Mesenchymal stem cell (in vitro differentiated cells and primary cell): ENCODE measurements around the gene STX3.

Source experiments
- DNase-seq: peaks from one replicate; pipeline ENCODE4 v3.0.0-alpha.2; 2013
- H2AFZ ChIP-seq: one replicate; pipeline ENCODE4 v1.6.1; 2013; ENCODE audit warnings: low read depth, mild to moderate bottlenecking, control low read depth, inconsistent platforms, low read length, moderate library complexity
- H2AK5ac ChIP-seq: 2 replicates; pipeline ENCODE4 v1.6.1; 2013; ENCODE audit warnings: low read length, moderate library complexity, mild to moderate bottlenecking, inconsistent platforms; ENCODE audit not compliant: severe bottlenecking
- H2BK120ac ChIP-seq: one replicate; pipeline ENCODE4 v1.6.1; 2013; ENCODE audit warnings: low read depth, mild to moderate bottlenecking, inconsistent platforms, low read length, moderate library complexity
- H2BK12ac ChIP-seq, 2 experiments: one replicate each; pipeline ENCODE4 v1.6.1; 2013; ENCODE audit warnings: inconsistent platforms in 2 of 2, low read length in 2 of 2, mild to moderate bottlenecking in 2 of 2, moderate library complexity in 2 of 2, control low read depth in 1 of 2
- H2BK15ac ChIP-seq: one replicate; pipeline ENCODE4 v1.6.1; 2013; ENCODE audit warnings: mild to moderate bottlenecking, low read depth, inconsistent platforms; ENCODE audit not compliant: poor library complexity, severe bottlenecking
- H2BK5ac ChIP-seq: 2 replicates; pipeline ENCODE4 v1.6.1; 2013; ENCODE audit warnings: low read depth, mild to moderate bottlenecking, low read length, control low read depth, inconsistent platforms; ENCODE audit not compliant: poor library complexity, severe bottlenecking
- H3K14ac ChIP-seq, 2 experiments: one replicate each; pipeline ENCODE4 v1.6.1; 2013; ENCODE audit warnings: inconsistent platforms in 2 of 2, low read length in 2 of 2, control low read depth in 1 of 2, mild to moderate bottlenecking in 1 of 2, moderate library complexity in 1 of 2
- H3K18ac ChIP-seq, 2 experiments: one replicate each; pipeline ENCODE4 v1.6.1; 2013; ENCODE audit warnings: inconsistent platforms in 2 of 2, low read length in 2 of 2, control low read depth in 1 of 2, low read depth in 1 of 2, mild to moderate bottlenecking in 1 of 2
- H3K23ac ChIP-seq, 2 experiments: one replicate each; pipeline ENCODE4 v1.6.1; 2013; ENCODE audit warnings: inconsistent platforms in 2 of 2, low read length in 2 of 2, mild to moderate bottlenecking in 2 of 2, moderate library complexity in 2 of 2, control low read depth in 1 of 2
- H3K27ac ChIP-seq: 2 replicates; pipeline ENCODE4 v1.5.1; 2013; ENCODE audit warnings: mild to moderate bottlenecking, moderate library complexity, low read length, control low read depth, inconsistent platforms; ENCODE audit not compliant: poor library complexity, severe bottlenecking
- H3K27me3 ChIP-seq, 2 experiments: 2 replicates each; pipeline versions ENCODE4 v1.6.1 to v1.7.0; 2013; ENCODE audit warnings: low read length in 2 of 2, mild to moderate bottlenecking in 2 of 2, moderate library complexity in 2 of 2, control low read depth in 1 of 2, inconsistent platforms in 1 of 2; ENCODE audit not compliant: control insufficient read depth in 1 of 2, insufficient read depth in 1 of 2
- H3K36me3 ChIP-seq, 2 experiments: 2 replicates each; pipeline versions ENCODE4 v1.6.1 to v1.7.0; 2013; ENCODE audit warnings: low read length in 2 of 2, control low read depth in 1 of 2, inconsistent platforms in 1 of 2, low read depth in 1 of 2, mild to moderate bottlenecking in 1 of 2; ENCODE audit not compliant: insufficient read depth in 2 of 2, control insufficient read depth in 1 of 2
- H3K4ac ChIP-seq, 2 experiments: one replicate each; pipeline ENCODE4 v1.6.1; 2013; ENCODE audit warnings: inconsistent platforms in 2 of 2, low read length in 2 of 2, mild to moderate bottlenecking in 2 of 2, moderate library complexity in 2 of 2, control low read depth in 1 of 2, low read depth in 1 of 2
- H3K4me1 ChIP-seq: 2 replicates; pipeline ENCODE4 v1.6.1; 2013; ENCODE audit warnings: low read depth, low read length, control low read depth; ENCODE audit not compliant: control insufficient read depth, insufficient read depth
- H3K4me2 ChIP-seq: 2 replicates; pipeline ENCODE4 v1.6.1; 2013; ENCODE audit warnings: low read length, mild to moderate bottlenecking, inconsistent platforms; ENCODE audit not compliant: poor library complexity, severe bottlenecking
- H3K4me3 ChIP-seq, 2 experiments: 2 replicates each; pipeline versions ENCODE4 v1.5.1 to v1.7.0; 2013; ENCODE audit warnings: low read length in 2 of 2, mild to moderate bottlenecking in 2 of 2, control low read depth in 1 of 2, low read depth in 1 of 2; ENCODE audit not compliant: insufficient read depth in 1 of 2
- H3K79me1 ChIP-seq: replicated peaks from 2 replicates; pipeline ENCODE4 v1.6.1; 2013; ENCODE audit warnings: mild to moderate bottlenecking, control low read depth, low read length, inconsistent platforms; ENCODE audit not compliant: poor library complexity, severe bottlenecking
- H3K9ac ChIP-seq: 2 replicates; pipeline ENCODE4 v1.7.0; 2013; ENCODE audit warnings: mild to moderate bottlenecking, low read length, moderate library complexity
- H3K9me3 ChIP-seq: 2 replicates; pipeline ENCODE4 v1.7.0; 2013; ENCODE audit warnings: mild to moderate bottlenecking, low read length; ENCODE audit not compliant: control insufficient read depth
- H4K8ac ChIP-seq: one replicate; pipeline ENCODE4 v1.6.1; 2013; ENCODE audit warnings: inconsistent platforms, mild to moderate bottlenecking, low read length, moderate library complexity
- H4K91ac ChIP-seq: one replicate; pipeline ENCODE4 v1.6.1; 2013; ENCODE audit warnings: mild to moderate bottlenecking, low read length, inconsistent platforms
- WGBS: methylation state at CpG from one replicate; pipeline ENCODE4 v1.1.7; 2013; ENCODE audit warnings: mixed read lengths; 5-methylcytosine and 5-hydroxymethylcytosine counted together

Gene STX3

GRCh38 chr11:59765068-59765735 is 10.0 kb downstream of the STX3 start:
- H3K4ac ChIP-seq = no peak overlapping the region
- no peak overlapping the region for H4K91ac ChIP-seq
- no peak overlapping the region for H2BK5ac ChIP-seq
- no peak overlapping the region for H2BK120ac ChIP-seq
- H3K27me3 ChIP-seq = no peaks in the 10 kb centered on the region
- peaks cover 23% of the 10 kb centered on the region for H3K4me1 ChIP-seq
- H2BK15ac ChIP-seq = no peak overlapping the region
- no peak overlapping the region for H3K23ac ChIP-seq
- H3K4me2 ChIP-seq = no peak overlapping the region
- no peak overlapping the region for H3K4me3 ChIP-seq
- no peak overlapping the region for H2AFZ ChIP-seq
- no peak overlapping the region for H3K9ac ChIP-seq
- peaks cover 6 to 23% of the 10 kb centered on the region in 2 experiments for H3K36me3 ChIP-seq
- H3K79me1 ChIP-seq = peaks cover 15% of the 10 kb centered on the region
- H2BK12ac ChIP-seq = no peak overlapping the region
- H3K27ac ChIP-seq = no peak overlapping the region
- H2AK5ac ChIP-seq = no peak overlapping the region
- H4K8ac ChIP-seq = no peak overlapping the region
- no peak overlapping the region for H3K18ac ChIP-seq
- no peaks in the 10 kb centered on the region for H3K9me3 ChIP-seq
- WGBS = 96% methylated on average over 3 of the region's 4 CpGs
- H3K14ac ChIP-seq = no peak overlapping the region
- DNase-seq = no peak

- Histone ChIP-seq H3K14ac (no peak overlapping the region), H3K23ac (no peak overlapping the region), H3K4me1 (peaks cover 22% of the 10 kb centered on the region), H2BK5ac (no peak overlapping the region), H3K27me3 (no peaks in the 10 kb centered on the region), H3K18ac (no peak overlapping the region), H3K9ac (no peak overlapping the region), H3K27ac (no peak overlapping the region), H3K4me3 (no peak overlapping the region), H2BK15ac (no peak overlapping the region), H3K4ac (no peak overlapping the region), H3K36me3 (peaks cover 6 to 11% of the 10 kb centered on the region in 2 experiments), H2AFZ (no peak overlapping the region), H4K8ac (no peak overlapping the region), H3K9me3 (no peaks in the 10 kb centered on the region), H4K91ac (no peak overlapping the region), H2BK12ac (no peak overlapping the region), H2AK5ac (no peak overlapping the region), H3K79me1 (peaks cover 15% of the 10 kb centered on the region), H2BK120ac (no peak overlapping the region), H3K4me2 (no peak overlapping the region)
- 93% methylated on average over 6 of the region's 6 CpGs for WGBS
- no peak for DNase-seq
Observed at GRCh38 chr11:59766542-59767224, 11.5 kb downstream of the STX3 start.

DNA sequence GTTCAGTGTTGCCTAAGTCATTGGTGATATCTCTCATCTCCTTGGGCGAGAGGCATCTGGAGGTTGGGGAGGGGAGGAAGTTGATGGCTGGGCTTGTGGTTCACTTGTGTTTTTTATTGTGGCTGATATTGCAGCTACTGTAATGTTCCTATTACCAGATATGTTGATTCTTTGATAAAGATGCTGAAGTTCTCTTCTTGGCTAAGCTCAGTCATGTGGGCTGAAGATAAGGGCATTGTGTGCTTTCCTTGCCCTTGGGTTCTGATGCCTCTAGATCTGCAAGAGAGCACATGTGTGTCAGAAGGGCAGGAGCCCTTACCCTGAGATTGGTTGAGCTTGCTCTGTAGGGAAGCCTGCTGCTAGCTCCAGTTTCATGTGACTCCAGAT is 12.0 kb downstream of the STX3 start:
- WGBS = 97% methylated on average over 1 of the region's 1 CpG

GRCh38 chr11:59769111-59769510 is 13.9 kb downstream of the STX3 start:
- Histone ChIP-seq H3K27ac (no peak overlapping the region), H3K14ac (no peak overlapping the region)
- WGBS = 74% methylated on average over 7 of the region's 7 CpGs

More for the DNA sequence above, 12.0 kb downstream of the STX3 start:
- Histone ChIP-seq H3K4ac (no peak overlapping the region), H3K4me3 (no peak overlapping the region), H2BK12ac (no peak overlapping the region), H4K8ac (no peak overlapping the region), H3K27ac (no peak overlapping the region), H3K18ac (no peak overlapping the region), H3K4me2 (no peak overlapping the region), H3K9ac (no peak overlapping the region), H4K91ac (no peak overlapping the region), H2AK5ac (no peak overlapping the region), H3K4me1 (peaks cover 19% of the 10 kb centered on the region), H2BK120ac (no peak overlapping the region), H3K14ac (no peak overlapping the region), H2AFZ (no peak overlapping the region), H3K23ac (no peak overlapping the region), H3K79me1 (peaks cover 14% of the 10 kb centered on the region), H2BK15ac (no peak overlapping the region), H3K36me3 (peaks cover 2 to 11% of the 10 kb centered on the region in 2 experiments), H2BK5ac (no peak overlapping the region), H3K27me3 (no peaks in the 10 kb centered on the region), H3K9me3 (no peaks in the 10 kb centered on the region)
- no peak for DNase-seq

More at GRCh38 chr11:59769111-59769510, 13.9 kb downstream of the STX3 start:
- no peak overlapping the region for H3K4me3 ChIP-seq
- no peak overlapping the region for H2BK15ac ChIP-seq
- no peak overlapping the region for H3K23ac ChIP-seq
- H4K91ac ChIP-seq = no peak overlapping the region
- H4K8ac ChIP-seq = no peak overlapping the region
- H3K27me3 ChIP-seq = no peaks in the 10 kb centered on the region
- no peaks in the 10 kb centered on the region for H3K9me3 ChIP-seq
- H2BK120ac ChIP-seq = no peak overlapping the region
- no peak overlapping the region for H2AK5ac ChIP-seq
- no peak for DNase-seq
- H3K18ac ChIP-seq = no peak overlapping the region
- peaks cover 14% of the 10 kb centered on the region for H3K79me1 ChIP-seq
- H3K36me3 ChIP-seq = peaks cover 2 to 12% of the 10 kb centered on the region in 2 experiments
- no peak overlapping the region for H3K9ac ChIP-seq
- H3K4me2 ChIP-seq = no peak overlapping the region
- H2AFZ ChIP-seq = no peak overlapping the region
- H2BK5ac ChIP-seq = no peak overlapping the region
- no peak overlapping the region for H3K4ac ChIP-seq
- peaks cover 19% of the 10 kb centered on the region for H3K4me1 ChIP-seq
- H2BK12ac ChIP-seq = no peak overlapping the region
